GM18867 (cell line): ENCODE data around the gene COQ10B.

Experiments used
- ATAC-seq: cut with Tn5 transposase; IDR thresholded peaks from one replicate; pipeline ENCODE4 v1.9.1; 2021; ENCODE audit warnings: mild to moderate bottlenecking, moderate library complexity; ENCODE audit not compliant: unreplicated experiment

COQ10B gene

GRCh38 chr2:197499594-197500502 lies 46.5 kb downstream of the COQ10B start, which contains the start of the genes HSPD1 and HSPE1:
Gene HSPD1, minus strand, starts transcription at chr2:197499840. Its CDS starts 992 bp downstream, at chr2:197498848.
Gene HSPE1, plus strand, starts transcription at chr2:197500379. Its CDS starts 58 bp downstream, at chr2:197500437.
- peak; percentile 83 for ATAC-seq

- peak; percentile 7 for ATAC-seq
These were observed 47.3 kb downstream of the COQ10B start for GRCh38 chr2:197500503-197501131.

GRCh38 chr2:197502201-197502600 lies 48.8 kb downstream of the COQ10B start:
- ATAC-seq, result no peak

GRCh38 chr2:197502685-197503084 lies 49.3 kb downstream of the COQ10B start:
- ATAC-seq, result no peak

GRCh38 chr2:197504000-197504399 lies 50.6 kb downstream of the COQ10B start:
- ATAC-seq, result no peak

- ATAC-seq, result no peak
These were observed 51.2 kb downstream of the COQ10B start for GRCh38 chr2:197504512-197504911.

- no peak for ATAC-seq
These were observed 53.3 kb downstream of the COQ10B start for GRCh38 chr2:197506658-197507057.

- ATAC-seq, result no peak
These were observed 60.6 kb downstream of the COQ10B start for GRCh38 chr2:197513915-197514314.

- ATAC-seq, result no peak
These were observed 61.4 kb downstream of the COQ10B start for GRCh38 chr2:197514754-197515153.

- peak; percentile 3 for ATAC-seq
These were observed 62.0 kb downstream of the COQ10B start for GRCh38 chr2:197515315-197515738.

GRCh38 chr2:197515739-197516392 lies 62.5 kb downstream of the COQ10B start, which contains the start of gene MOB4:
Gene MOB4, plus strand, starts transcription at chr2:197516066. Its CDS starts 21 bp downstream, at chr2:197516087.
- peak; percentile 96 for ATAC-seq

- peak; percentile 6 for ATAC-seq
These were observed 63.0 kb downstream of the COQ10B start for GRCh38 chr2:197516393-197516761.

GRCh38 chr2:197517150-197517549 lies 63.8 kb downstream of the COQ10B start:
- ATAC-seq, result no peak
